ENCODE data around the gene CTIF. TPM values are rescaled to one million over a fixed set of nuclear protein-coding genes. Genes with fewer than 3 reads are reported as not detected.
A peak's percentile ranks its signal among the peaks of the same experiment; 100 is the strongest.

Gene CTIF
- polyA plus RNA-seq, 4 donors, result 14.6 to 30.7 (median 22.6) TPM

DNA sequence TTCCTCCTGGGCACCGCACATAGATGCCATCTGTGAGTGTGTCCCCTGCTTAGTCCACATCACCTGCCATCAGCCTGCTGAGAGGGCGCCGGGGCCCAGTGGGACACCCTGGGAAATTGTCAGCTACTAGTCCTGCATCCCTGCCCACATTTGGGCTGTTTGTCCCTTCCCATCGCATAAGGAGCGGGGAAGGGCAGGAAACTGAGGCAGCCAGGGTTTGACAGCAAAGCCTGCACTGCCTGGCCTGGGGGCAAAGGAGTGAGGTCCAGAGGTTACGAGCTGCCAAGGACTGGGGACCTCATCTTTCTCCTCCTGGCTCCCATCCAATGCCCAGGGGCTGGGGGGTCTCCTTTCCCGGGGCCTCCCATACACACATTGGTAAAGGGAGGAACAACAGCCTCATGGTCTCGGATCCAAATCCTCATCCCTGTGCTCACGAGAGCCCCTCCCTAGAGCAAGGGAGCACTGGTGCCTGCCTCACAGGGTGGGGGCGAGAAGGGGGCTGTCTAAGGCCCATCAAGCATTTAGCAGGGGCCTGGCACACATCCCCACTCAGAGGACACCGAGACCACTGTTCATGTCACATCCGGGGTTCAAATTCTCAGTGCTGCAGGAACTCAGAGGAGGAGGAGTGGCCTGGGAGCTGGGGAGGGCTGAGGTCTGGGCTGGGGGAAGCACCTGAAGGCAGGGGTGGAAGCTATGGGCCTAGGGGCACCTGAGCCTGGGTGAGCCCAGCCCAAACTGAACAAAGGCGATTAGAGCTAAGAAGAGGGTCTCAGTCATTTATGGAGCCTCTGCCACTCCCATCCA is 298.2 kb downstream of the CTIF start:
- no peak for DNase-seq (ENCODE audit: low read depth in 4 of 4, low spot score in 3 of 4)

DNA sequence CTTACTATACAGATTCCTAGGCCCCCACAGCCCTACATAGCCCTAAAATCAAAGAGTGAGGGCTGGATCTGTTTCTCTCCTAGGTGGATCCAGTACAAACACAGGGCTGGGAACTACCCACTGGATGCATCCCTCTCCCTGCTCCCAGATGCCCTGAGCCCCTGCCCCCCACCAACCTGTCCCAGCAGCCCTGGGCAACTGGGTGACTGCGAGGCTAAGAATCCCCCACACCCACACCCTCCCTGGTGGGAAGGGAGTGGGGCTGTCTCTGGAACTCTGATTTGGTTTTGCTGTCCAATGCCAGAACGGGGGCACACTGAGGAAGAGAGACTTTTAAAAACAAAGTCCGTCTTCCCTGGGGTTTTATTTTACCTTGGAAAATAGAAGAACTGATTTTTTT is 298.8 kb downstream of the CTIF start:
- no peak for DNase-seq (ENCODE audit: low read depth in 4 of 4, low spot score in 3 of 4)

DNA sequence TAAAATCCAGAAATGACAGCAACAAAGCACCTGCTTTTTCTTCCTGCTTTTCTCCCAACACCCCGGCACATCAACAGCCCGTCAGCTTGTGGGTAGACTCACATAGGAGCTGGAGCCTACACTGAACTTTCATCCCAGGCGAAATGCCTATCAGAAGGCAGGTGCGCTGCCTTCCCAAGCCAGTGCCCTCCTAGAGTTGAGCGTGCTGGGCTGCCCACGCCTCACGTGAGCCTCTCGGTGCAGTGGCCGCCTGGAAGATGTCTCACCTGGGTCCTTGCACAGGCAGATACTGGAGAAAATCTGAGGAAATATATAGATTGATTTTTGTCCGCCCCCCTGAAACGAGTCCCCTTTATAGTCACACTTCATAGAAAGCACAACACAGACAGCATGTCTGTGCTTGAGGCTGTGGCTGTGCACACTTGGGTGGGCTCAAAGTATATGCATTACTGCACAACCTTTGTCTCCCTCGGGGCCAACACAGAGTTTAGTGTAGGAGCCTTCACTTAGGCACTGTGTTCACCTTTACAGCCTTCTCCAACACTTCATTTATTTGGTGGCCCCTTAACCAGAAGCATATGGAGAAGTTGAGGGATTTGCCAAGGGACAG is 299.4 kb downstream of the CTIF start:
- no peak for DNase-seq (ENCODE audit: low read depth in 4 of 4, low spot score in 3 of 4)

DNA sequence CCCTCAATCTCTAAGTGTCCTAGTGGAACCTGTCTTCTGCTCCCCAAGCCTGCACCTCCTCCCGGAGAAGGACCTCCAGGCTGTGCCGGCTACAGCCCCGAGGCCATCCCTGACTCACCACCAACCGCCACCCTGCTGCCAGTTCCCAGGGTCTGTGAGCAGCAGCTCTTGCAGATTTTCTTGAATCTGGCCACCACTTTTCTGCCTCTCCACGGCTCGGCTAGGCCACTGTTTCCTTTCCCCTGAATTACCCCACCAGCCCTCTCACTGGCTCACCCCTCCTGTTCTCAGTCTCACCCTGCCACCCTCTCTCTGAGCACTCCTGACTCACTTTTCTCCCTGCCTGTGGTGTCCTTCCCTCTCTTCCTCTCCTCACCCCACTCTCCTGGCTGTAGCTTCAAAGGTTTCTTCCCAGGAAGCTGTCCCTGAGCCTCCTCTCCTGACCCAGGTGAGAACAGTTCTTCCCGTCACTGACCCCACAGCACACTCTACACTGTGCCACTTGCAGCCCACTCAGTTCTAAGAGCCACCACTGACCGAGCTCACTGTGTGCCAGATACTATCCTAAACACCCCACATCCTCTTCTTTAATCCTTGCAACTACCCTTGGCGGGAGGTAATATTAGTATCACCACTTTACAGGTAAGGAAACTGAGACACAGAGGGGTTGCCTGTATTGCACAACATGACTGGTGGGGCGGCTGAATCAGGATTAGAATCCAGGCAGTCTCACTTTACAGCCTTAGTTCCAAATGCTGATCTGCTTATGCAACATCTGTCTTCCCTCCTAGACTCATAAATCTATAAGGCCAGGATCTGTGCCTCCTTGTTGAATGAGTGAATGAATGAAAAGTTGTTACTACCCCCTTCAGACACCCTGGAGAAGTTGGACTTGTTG is 300.3 kb downstream of the CTIF start:
- DNase-seq (ENCODE audit: low read depth in 4 of 4, low spot score in 3 of 4), result no peak

DNA sequence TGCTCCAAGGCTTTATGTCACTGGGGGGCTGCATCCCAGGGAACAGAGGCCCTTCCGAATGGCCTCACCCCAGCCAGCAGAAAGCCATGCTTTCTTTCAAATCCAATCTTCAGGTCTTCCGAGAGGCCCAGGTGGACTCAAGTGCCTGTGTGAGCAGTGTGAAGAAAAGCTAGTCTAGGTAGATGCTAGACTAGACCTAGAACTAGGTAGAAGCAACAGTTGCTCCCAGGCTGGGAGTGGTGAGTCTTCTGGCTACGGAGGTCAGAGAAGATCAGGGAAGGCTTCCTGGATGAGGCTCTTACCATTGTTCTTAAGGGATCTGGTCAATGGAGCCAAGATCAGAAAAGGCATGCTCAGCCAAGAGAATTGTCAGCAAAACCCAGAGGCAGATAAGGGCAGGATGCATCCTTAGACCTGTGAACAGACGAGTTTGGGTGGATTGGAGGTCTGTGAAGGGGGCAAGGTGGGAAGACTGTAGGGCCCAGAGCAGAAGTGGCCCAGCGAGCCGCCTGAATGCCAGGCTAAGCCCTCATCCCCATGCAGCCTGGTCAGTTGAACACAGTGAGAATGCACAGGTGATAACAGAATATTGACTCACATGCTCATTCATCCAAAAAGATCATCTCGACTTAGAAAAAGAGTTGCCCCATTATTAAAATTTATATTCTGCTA is 301.1 kb downstream of the CTIF start:
- DNase-seq (ENCODE audit: low read depth in 4 of 4, low spot score in 3 of 4), result no peak

DNA sequence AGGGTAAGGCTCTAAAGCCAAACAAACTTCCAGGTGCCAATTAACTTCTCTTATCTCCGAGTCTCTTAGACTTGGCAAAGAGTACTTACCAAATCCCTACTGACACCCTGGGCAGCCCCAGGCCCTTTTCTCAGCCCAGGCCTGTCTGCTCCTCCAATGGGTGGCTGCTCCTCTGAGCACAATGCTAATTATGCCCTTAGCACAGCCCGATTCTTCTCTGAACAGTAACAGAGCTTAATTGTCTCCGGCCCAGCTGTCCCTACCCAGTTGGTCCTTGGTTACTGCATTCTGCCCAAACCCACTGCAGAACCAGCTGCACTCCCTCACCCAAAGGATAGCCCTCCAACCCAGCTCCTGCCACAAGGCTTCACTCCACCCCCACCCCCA is 301.7 kb downstream of the CTIF start:
- no peak for DNase-seq (ENCODE audit: low read depth in 4 of 4, low spot score in 3 of 4)

DNA sequence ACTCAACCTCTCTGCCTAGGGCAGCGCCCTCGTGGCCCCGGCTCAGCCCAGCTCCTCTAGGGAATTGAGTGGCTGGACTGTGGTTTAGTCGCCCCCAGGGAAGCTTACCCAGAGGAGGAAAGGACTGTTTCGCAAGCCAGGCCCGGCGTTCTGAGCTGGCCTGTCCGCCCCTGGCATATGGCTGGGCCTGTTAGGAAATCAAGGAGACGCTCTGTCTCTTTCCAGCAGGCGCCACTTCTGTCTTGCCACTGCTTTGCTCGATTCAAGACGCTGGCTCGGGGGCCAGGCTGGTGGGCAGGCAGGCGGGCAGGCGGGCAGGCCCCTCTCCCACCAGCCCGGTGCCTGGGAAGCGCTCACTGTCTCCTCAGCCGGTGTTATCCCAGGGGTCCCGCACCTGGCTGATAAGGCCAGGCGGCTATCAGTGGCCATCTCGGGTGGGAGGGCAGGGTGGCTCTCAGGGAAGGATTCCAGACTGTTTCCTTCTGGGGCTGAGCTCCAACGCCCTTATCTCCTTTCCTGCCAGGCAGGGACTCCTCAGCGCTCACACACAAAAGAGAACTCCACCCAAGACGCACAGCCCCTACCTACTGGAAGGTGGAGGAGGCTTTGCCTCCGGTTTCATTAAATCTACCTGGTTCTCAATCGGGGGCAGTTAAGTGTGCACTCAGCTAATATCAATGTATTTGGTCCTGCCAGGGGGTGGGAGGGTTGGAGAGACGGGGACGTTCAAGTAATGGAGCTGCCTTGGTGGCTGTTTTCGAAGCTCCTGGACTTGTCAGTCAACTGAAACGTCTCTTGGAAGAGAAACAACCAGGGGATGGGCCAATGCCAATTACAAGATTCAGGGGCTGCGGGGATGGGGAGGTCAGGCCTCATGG is 302.8 kb downstream of the CTIF start:
- no peak for DNase-seq (ENCODE audit: low read depth in 4 of 4, low spot score in 3 of 4)

DNA sequence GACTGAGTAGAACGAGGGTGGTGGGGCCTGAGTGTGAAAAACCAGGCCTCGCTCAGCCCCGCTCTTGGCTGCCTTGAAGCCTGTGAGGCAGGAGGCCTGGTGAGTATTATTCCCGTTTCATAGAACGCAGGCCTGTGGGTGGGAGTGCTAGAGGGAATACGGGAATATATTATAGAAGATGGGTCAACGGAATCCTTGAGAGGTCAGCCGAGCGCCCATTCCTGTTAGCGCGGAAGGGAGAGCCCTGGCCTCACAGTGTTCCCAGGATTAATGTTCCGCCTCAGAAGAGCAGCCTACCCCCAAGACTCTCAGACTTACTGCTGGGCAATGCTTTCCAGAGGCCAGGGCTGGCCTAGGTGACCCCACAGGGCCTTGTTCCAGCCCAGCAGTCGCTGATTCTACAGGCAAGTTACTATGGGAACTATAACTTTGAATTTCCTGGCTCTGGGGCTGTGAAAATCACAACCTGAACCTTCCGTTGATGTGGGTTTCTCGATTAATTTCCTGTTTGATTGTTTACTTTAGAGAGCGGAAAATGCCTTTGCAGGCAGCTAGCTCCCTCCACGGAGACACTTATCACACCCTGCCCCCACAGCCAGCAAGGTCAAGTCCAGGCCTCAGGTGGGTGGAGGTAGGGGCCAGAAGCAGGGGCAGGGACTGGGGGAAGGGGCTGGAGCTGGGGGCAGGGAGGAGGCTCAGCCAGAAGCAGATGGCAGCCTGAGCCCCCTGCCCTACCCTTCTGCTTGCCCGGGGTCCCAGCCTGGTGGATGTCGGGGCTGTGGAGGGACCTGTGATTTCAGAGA is 303.6 kb downstream of the CTIF start:
- peak in 3 of 4 donors; percentile 70 to 84 (median 73) for DNase-seq (ENCODE audit: low read depth in 4 of 4, low spot score in 3 of 4)

DNA sequence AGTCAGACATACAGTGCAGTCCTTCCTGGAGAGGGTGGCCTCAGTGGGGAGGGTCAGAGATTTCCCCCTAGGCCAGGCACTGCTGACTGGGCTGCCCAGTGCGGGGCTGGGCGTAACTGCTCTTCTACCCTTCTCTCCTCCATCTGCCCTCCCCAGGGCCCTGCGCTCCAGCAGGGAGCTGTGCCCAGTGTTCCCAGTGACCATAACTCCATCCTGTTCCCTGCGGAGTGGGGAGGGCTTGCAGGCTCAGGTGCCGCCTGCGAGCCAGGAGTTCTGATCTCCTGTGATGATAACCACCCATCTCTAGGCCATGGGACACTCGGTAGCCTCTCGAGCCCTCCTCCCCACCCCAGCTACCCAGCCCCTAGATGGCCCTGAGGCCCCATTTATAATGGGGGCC is 304.3 kb downstream of the CTIF start:
- DNase-seq (ENCODE audit: low read depth in 4 of 4, low spot score in 3 of 4), result no peak

DNA sequence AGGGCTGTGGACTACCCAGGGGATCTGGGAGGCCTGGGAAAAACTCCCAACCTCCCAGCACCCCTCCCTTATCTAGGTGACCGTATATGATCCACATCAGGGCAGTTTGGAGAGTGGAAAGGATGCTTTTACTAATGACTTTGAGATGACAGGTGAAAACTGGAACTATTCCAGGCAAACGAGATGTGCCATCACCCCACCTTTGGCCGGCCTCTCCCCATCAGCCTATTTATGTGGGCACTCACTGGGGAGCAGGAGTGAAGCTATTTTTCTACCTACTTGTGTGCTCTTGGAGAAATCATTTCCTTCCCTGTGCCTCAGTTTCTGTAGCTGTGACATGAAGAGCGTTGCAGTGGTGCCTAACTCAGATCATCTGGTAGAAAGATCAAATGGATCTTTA is 304.8 kb downstream of the CTIF start:
- DNase-seq (ENCODE audit: low read depth in 4 of 4, low spot score in 3 of 4), result no peak

DNA sequence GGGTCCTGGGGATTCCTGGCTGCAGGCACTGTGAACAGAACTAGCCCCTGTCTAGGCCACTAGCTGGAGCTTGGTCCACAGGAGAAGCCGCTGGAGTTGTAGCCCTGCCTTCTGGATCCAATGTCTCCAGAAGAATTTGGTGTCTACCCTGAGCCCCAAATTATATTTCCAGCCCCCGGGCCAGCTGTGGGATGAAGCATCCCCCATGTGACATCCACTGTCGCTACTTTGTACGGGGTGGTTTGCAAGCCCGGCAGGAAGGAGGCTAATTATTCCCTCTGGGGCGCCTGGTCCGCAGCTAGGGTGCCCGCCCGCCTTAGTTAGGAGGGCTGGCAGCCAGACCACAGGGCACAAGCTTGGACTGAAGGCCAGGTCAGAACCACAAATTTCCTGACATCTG is 305.4 kb downstream of the CTIF start:
- no peak for DNase-seq (ENCODE audit: low read depth in 4 of 4, low spot score in 3 of 4)

DNA sequence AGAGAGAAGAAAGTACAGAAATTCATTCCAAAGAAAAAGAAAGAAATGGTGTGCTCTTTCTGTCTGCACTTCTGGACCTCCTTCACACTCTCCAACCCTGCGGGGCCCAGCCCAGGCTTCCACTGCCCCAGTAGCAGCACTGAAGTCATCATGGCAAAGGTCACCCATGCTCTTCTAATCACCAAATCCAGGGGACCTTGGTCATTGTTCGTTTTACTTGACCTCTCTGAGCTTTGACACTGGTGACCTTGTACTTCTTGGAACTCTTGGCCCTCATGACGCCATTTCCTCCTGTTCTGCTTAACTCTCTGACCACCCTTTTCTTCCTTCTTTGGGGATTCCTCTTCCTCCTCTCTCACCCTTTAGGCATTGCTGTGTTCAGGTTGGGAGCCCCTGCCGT is 306.3 kb downstream of the CTIF start:
- no peak for DNase-seq (ENCODE audit: low read depth in 4 of 4, low spot score in 3 of 4)

DNA sequence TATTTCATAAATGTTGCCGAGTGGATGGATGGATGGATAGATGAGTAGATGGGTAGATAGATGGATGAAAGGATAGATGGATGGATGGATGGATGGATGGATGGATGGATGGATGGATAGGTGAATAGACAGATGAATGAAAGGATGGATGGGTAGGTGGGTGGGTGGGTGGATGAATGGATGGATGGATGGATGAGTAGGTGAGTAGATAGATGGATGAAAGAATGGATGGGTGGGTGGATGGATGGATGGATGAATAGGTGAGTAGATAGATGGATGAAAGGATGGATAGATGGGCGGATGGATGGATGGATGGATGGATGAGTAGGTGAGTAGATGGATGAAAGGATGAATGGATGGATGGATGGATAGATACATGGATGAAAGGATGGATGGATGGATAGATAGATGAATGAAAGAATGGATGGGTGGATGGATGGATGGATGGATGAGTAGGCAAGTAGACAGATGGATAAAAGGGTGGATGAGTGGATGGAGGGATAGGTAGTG is 307.6 kb downstream of the CTIF start:
- DNase-seq (ENCODE audit: low read depth in 4 of 4, low spot score in 3 of 4), result no peak

DNA sequence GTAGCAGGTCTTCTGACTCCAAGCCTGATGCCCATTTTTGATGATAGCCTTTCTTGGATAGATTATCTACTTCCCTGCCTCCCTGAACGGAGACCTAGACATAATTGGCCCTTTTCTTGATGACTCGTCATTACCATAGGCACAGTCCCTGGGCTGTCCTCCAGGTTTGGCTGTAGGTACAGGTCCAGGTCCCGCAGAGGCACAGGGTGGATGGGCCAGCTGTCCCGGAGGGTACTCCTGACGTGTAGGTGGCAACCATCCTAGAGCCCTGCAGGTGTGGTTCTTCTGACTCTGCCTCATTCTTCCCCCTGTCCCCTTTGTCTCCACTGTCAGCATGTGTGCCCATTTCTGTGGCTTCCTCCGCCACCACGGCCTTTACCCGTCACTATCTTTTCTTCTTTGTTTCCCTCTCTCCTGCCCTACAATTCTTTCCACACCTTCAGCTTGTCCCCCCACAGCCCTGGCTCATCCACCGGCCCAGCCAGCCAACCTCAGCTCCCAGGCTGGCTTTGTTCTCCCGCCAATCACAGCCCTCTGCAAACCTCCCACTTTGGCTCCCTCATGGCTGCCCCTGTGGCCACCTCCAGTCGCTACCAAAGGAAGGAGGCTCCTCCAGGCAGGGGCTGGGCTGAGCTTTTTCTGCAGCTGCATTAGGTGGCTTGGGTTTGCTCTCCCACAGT is 309.1 kb downstream of the CTIF start:
- no peak for DNase-seq (ENCODE audit: low read depth in 4 of 4, low spot score in 3 of 4)

DNA sequence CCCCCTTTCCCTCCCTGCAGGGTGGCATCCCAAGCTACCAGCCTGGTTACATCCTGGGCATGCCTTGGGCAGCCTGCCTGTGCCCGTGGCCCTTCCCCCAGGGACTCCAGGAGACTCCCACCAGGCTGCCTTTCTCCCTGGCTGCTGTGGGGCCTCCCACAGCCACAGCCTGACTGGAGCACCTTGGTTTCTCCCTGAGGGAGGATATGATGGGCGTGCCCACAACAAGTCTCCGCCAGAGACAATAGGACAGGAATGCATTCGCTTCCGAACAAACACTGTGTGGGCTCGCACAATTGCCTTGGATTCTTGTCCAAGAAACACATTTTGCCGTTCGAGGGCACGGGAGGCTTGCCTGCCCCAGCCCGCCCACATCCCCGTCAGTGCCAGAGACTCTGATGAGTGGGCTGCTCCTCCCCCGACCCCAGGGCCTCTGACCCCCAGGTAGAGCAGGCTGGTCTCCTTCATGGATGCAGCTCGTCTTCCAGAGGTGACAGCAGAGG is 309.9 kb downstream of the CTIF start:
- DNase-seq (ENCODE audit: low read depth in 4 of 4, low spot score in 3 of 4), result no peak

DNA sequence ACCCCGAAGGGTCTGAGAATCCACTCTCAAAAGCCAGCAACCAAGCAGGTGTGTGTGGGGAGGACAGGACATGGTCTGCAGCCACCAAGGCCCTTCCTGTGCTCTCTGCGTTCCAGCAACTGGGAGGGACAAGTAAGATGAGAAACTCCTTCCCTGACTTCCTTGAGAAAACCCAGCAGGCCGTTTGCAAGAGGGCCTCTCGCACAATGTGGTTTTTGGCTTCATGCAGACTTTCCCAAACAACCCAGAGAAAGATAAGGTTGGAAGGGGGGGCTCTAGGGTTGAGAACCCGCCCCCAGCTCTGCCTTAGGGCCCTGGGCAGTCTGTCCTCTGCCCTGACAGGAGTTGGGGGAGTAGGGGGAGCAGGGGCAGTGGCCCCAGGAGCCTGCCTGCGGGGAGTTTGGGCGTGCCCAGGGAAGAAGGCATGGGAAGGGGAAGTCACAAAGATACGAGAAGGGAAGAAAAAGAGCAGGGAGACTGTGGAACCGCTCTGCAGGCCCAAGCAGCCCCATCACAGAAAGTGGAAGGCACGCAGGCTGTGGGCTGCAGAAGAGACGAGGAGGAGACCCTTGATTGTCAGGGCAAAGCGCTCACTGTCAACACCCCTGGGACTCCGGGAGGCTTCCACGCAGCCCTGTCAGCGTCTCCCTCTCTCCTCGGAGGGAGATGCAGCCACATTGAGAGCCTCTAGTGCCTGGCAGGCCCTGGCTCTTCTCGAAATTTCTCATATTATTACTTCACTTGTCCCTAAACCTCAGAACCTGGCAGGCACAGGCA is 312.2 kb downstream of the CTIF start:
- peak in 2 of 4 donors; percentile 63 to 71 for DNase-seq (ENCODE audit: low read depth in 4 of 4, low spot score in 3 of 4)

DNA sequence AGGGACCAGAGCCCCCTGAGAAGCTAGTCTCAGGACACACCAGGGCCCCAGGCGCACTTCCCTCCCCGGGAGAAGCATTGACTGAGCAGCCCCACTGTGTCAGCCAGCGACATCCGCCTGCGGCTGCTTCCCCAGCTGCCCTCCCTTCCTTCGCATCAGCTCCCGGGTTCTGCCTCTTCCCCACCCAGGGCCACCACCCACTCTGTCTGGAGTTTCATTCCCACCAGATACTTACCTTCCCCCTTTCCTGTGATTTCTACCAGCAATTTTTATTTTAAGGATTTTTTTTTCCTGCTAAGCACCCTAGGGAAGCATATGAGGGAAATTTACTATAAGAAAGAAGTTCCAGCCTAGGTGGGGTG is 312.7 kb downstream of the CTIF start:
- DNase-seq (ENCODE audit: low read depth in 4 of 4, low spot score in 3 of 4), result no peak

All from left renal pelvis (tissue), 4 donors.